ENCODE results near the gene YIPF1.
A peak's percentile ranks its signal among the peaks of the same experiment; 100 is the strongest.
"Not testable (repeated sequence)": the region's sequence is repeated elsewhere in the genome, so short reads cannot be mapped to it uniquely, and the experiment has no call there.

The YIPF1 gene

GRCh38 chr1:53899206-53899628 is 9.6 kb upstream of the YIPF1 start:
- in situ Hi-C loops (cut with HindIII; ENCODE audit: low pct_ligation_motif_present, low pct_unique_long_range_greater_than_20kb, low sequenced_read_pairs), result no loop called here
- peak; percentile 86 for DNase-seq

- in situ Hi-C loops (cut with HindIII; ENCODE audit: low pct_ligation_motif_present, low pct_unique_long_range_greater_than_20kb, low sequenced_read_pairs), result no loop called here
- DNase-seq, result peak; percentile 66
These were observed 7.1 kb upstream of the YIPF1 start for GRCh38 chr1:53896635-53897229.

GRCh38 chr1:53895421-53895820 is 5.8 kb upstream of the YIPF1 start:
- in situ Hi-C loops (cut with HindIII; ENCODE audit: low pct_ligation_motif_present, low pct_unique_long_range_greater_than_20kb, low sequenced_read_pairs), result no loop called here
- no peak for DNase-seq

GRCh38 chr1:53894644-53895043 is 5.0 kb upstream of the YIPF1 start:
- DNase-seq, result no peak
- in situ Hi-C loops (cut with HindIII; ENCODE audit: low pct_ligation_motif_present, low pct_unique_long_range_greater_than_20kb, low sequenced_read_pairs), result no loop called here

- in situ Hi-C loops (cut with HindIII; ENCODE audit: low pct_ligation_motif_present, low pct_unique_long_range_greater_than_20kb, low sequenced_read_pairs), result no loop called here
- no peak for DNase-seq
These were observed 4.5 kb upstream of the YIPF1 start, which contains the start of gene DIO1 for GRCh38 chr1:53893999-53894636. Gene DIO1, plus strand, starts transcription at chr1:53894187. Its CDS starts 24 bp downstream, at chr1:53894211.

GRCh38 chr1:53892911-53893310 is 3.3 kb upstream of the YIPF1 start:
- no peak for DNase-seq
- in situ Hi-C loops (cut with HindIII; ENCODE audit: low pct_ligation_motif_present, low pct_unique_long_range_greater_than_20kb, low sequenced_read_pairs), result no loop called here

- in situ Hi-C loops (cut with HindIII; ENCODE audit: low pct_ligation_motif_present, low pct_unique_long_range_greater_than_20kb, low sequenced_read_pairs), result no loop called here
- DNase-seq, result no peak
These were observed 2.1 kb upstream of the YIPF1 start for GRCh38 chr1:53891678-53892077.

- no peak for DNase-seq
- in situ Hi-C loops (cut with HindIII; ENCODE audit: low pct_ligation_motif_present, low pct_unique_long_range_greater_than_20kb, low sequenced_read_pairs), result no loop called here
These were observed 1.4 kb upstream of the YIPF1 start for GRCh38 chr1:53891018-53891417.

- in situ Hi-C loops (cut with HindIII; ENCODE audit: low pct_ligation_motif_present, low pct_unique_long_range_greater_than_20kb, low sequenced_read_pairs), result no loop called here
- DNase-seq, result no peak
These were observed 935 bp upstream of the YIPF1 start for GRCh38 chr1:53890522-53890941.

GRCh38 chr1:53888681-53889080 is 916 bp downstream of the YIPF1 start:
- no peak for DNase-seq
- in situ Hi-C loops (cut with HindIII; ENCODE audit: low pct_ligation_motif_present, low pct_unique_long_range_greater_than_20kb, low sequenced_read_pairs), result no loop called here

GRCh38 chr1:53883600-53883999 is 6.0 kb downstream of the YIPF1 start:
- in situ Hi-C loops (cut with HindIII; ENCODE audit: low pct_ligation_motif_present, low pct_unique_long_range_greater_than_20kb, low sequenced_read_pairs); DNase-seq: not testable (repeated sequence)

GRCh38 chr1:53881853-53882252 is 7.7 kb downstream of the YIPF1 start:
- in situ Hi-C loops (cut with HindIII; ENCODE audit: low pct_ligation_motif_present, low pct_unique_long_range_greater_than_20kb, low sequenced_read_pairs); DNase-seq: not testable (repeated sequence)

GRCh38 chr1:53878492-53879105 is 11.0 kb downstream of the YIPF1 start:
- DNase-seq, result peak; percentile 59
- in situ Hi-C loops (cut with HindIII; ENCODE audit: low pct_ligation_motif_present, low pct_unique_long_range_greater_than_20kb, low sequenced_read_pairs), result no loop called here

GRCh38 chr1:53875150-53875549 is 14.4 kb downstream of the YIPF1 start:
- in situ Hi-C loops (cut with HindIII; ENCODE audit: low pct_ligation_motif_present, low pct_unique_long_range_greater_than_20kb, low sequenced_read_pairs); DNase-seq: not testable (repeated sequence)

- in situ Hi-C loops (cut with HindIII; ENCODE audit: low pct_ligation_motif_present, low pct_unique_long_range_greater_than_20kb, low sequenced_read_pairs), result no loop called here
- DNase-seq, result no peak
These were observed 17.7 kb downstream of the YIPF1 start for GRCh38 chr1:53871773-53872484.

GRCh38 chr1:53871221-53871620 is 18.4 kb downstream of the YIPF1 start:
- no peak for DNase-seq
- in situ Hi-C loops (cut with HindIII; ENCODE audit: low pct_ligation_motif_present, low pct_unique_long_range_greater_than_20kb, low sequenced_read_pairs), result no loop called here

GRCh38 chr1:53869454-53870117 is 20.0 kb downstream of the YIPF1 start:
- in situ Hi-C loops (cut with HindIII; ENCODE audit: low pct_ligation_motif_present, low pct_unique_long_range_greater_than_20kb, low sequenced_read_pairs), result no loop called here

GRCh38 chr1:53868565-53868964 is 21.0 kb downstream of the YIPF1 start:
- no peak for DNase-seq
- in situ Hi-C loops (cut with HindIII; ENCODE audit: low pct_ligation_motif_present, low pct_unique_long_range_greater_than_20kb, low sequenced_read_pairs), result no loop called here

More at GRCh38 chr1:53869454-53870117, 20.0 kb downstream of the YIPF1 start:
- no peak for DNase-seq

GRCh38 chr1:53862507-53862906 is 27.1 kb downstream of the YIPF1 start:
- in situ Hi-C loops (cut with HindIII; ENCODE audit: low pct_ligation_motif_present, low pct_unique_long_range_greater_than_20kb, low sequenced_read_pairs), result no loop called here
- DNase-seq, result no peak
